Ovary (tissue), 9 donors: ENCODE results near the gene SMPDL3B. TPM values are rescaled to one million over a fixed set of nuclear protein-coding genes. Genes with fewer than 3 reads are reported as not detected.

Experiments
- polyA plus RNA-seq, 2 donors: library from polyadenylated mRNA; stranded (reverse); fragments of 200-250 nt in 1 of 2; fragments of 350-450 nt in 1 of 2; fragmentation: Illumina TruSeq in 1 of 2; extraction: RNeasy Lipid Tissue Mini Kit (QIAGEN cat#74804) in 1 of 2; gene quantifications; one replicate each; pipeline ENCODE4 v1.2.3, GENCODE V29; 2013 to 2014
- total RNA-seq, 7 donors: library from RNA; depleted of rRNA in 2 of 7; stranded (reverse); fragments of >200 nt in 2 of 7; fragmentation: NEBNext Ultra II Directional in 3 of 7; extraction: Animal tissue kit (Norgen Biotek cat#: 25700) in 3 of 7; gene quantifications; one replicate each; pipeline versions ENCODE4 v1.1.0 to v1.2.4, GENCODE V29; 2016 to 2023
- donor health status: DM: no; HTN: no; CAD: no; lungs with moderate emphysema.
- donor health status: DM: no; HTN: no; CAD: no.
- donor health status: Bipolar disorder and iron deficiency.
- donor health status: DM: yes; HTN: yes; CAD: no.
- donor health status: DM: no; HTN: no; CAD: no.
- donor health status: DM: yes; HTN: yes; CAD: no.

SMPDL3B gene
- total and polyA plus RNA-seq, 9 donors, result 0.23 to 21.1 (median 0.74) TPM; not detected in 2

Other genes with a start within 250 kb of the SMPDL3B start
- 10 to 100 TPM in 5 of 7 donors, 1 to 10 TPM in 2; 9.2 to 20.3 (median 15.7) TPM for gene FAM76A, start 209.0 kb upstream of the SMPDL3B start, total RNA-seq
- gene FAM76A, start 209.0 kb upstream of the SMPDL3B start, polyA plus RNA-seq, result 1 to 10 TPM; 6.0 to 7.5 TPM
- 10 to 100 TPM; 34.3 to 45.7 (median 41.2) TPM for gene STX12, start 161.8 kb upstream of the SMPDL3B start, total RNA-seq
- gene STX12, start 161.8 kb upstream of the SMPDL3B start, polyA plus RNA-seq, result 10 to 100 TPM; 23.9 to 74.8 TPM
- gene PPP1R8, start 104.2 kb upstream of the SMPDL3B start, total RNA-seq, result 10 to 100 TPM; 24.9 to 49.0 (median 37.9) TPM
- 10 to 100 TPM; 33.8 to 37.4 TPM for gene PPP1R8, start 104.2 kb upstream of the SMPDL3B start, polyA plus RNA-seq
- 10 to 100 TPM in 2 of 7 donors, 1 to 10 TPM in 5; 2.7 to 14.0 (median 7.8) TPM for gene THEMIS2, start 62.5 kb upstream of the SMPDL3B start, total RNA-seq
- 10 to 100 TPM in 1 of 2 donors, 1 to 10 TPM in 1; 3.9 to 16.9 TPM for gene THEMIS2, start 62.5 kb upstream of the SMPDL3B start, polyA plus RNA-seq
- gene RPA2, start 20.4 kb upstream of the SMPDL3B start, total RNA-seq, result 10 to 100 TPM; 24.8 to 54.6 (median 36.6) TPM
- gene RPA2, start 20.4 kb upstream of the SMPDL3B start, polyA plus RNA-seq, result 10 to 100 TPM; 44.3 to 93.1 TPM
- gene XKR8, start 25.0 kb downstream of the SMPDL3B start, total RNA-seq, result 1 to 10 TPM; 3.9 to 6.1 (median 5.3) TPM
- 1 to 10 TPM; 4.7 to 6.0 TPM for gene XKR8, start 25.0 kb downstream of the SMPDL3B start, polyA plus RNA-seq
- 10 to 100 TPM in 6 of 7 donors, 1 to 10 TPM in 1; 7.2 to 25.7 (median 18.0) TPM for gene EYA3, start 153.6 kb downstream of the SMPDL3B start, total RNA-seq
- 10 to 100 TPM in 1 of 2 donors, 1 to 10 TPM in 1; 5.4 to 12.9 TPM for gene EYA3, start 153.6 kb downstream of the SMPDL3B start, polyA plus RNA-seq
- gene PTAFR, start 241.7 kb downstream of the SMPDL3B start, total RNA-seq, result 1 to 10 TPM in 5 of 7 donors, under 1 TPM in 2; 0.72 to 4.4 (median 1.5) TPM
- gene PTAFR, start 241.7 kb downstream of the SMPDL3B start, polyA plus RNA-seq, result 1 to 10 TPM in 1 of 2 donors, under 1 TPM in 1; 0.84 to 7.2 TPM